NB4 (cell line): ENCODE results near the gene GNAI1.

Experiments
- CTCF ChIP-seq: IDR thresholded peaks from one replicate; pipeline ENCODE4 v1.5.1; 2012; ENCODE audit warnings: low read depth, low read length
- MYC ChIP-seq: IDR thresholded peaks from 2 replicates; pipeline ENCODE4 v1.6.1; 2011; ENCODE audit warnings: low read depth, low read length
- POLR2A ChIP-seq: IDR thresholded peaks from 2 replicates; pipeline ENCODE4 v1.6.1; 2011; ENCODE audit warnings: mild to moderate bottlenecking; ENCODE audit not compliant: insufficient read length; ENCODE audit errors: extremely low read depth
- TF ChIP-seq, protein P1 (sequence below): IDR thresholded peaks from 2 replicates; pipeline ENCODE4 v1.6.1; 2011; ENCODE audit warnings: low read depth, low read length

DNA sequence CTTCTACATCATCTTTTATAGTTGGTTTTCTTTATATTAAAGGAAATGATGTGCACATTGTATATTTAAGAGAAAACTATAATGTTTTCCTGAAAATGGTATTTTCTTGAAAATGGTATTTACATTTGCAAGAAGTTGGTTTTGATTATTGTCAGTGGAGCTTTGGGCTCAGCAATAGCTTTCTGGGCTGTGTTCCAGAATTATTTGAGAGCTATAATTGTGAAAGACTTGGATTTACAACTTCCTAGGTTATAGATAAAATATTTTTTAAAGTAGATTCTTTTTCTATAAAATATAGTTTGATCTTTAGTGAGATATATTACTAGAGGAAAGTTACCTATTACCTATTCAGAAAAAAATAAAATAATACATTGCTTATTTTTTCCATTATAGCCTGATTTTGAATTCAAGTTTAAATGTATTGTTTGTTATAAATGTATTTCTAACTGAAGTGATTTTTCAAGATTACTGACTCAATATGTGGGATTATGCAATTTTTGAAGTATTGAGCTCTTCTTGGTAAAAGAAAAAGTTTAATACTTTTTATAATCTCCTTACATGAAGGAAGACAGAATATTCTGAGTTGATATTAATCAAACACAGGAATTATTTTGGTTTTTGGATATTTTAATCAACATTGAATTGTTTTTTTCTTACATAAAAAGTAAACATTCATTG lies 20.2 kb downstream of the GNAI1 start:
- no peak for TF ChIP-seq CTCF
- TF ChIP-seq POLR2A: no peak
- TF ChIP-seq MYC: no peak
- TF ChIP-seq, protein P1, sequence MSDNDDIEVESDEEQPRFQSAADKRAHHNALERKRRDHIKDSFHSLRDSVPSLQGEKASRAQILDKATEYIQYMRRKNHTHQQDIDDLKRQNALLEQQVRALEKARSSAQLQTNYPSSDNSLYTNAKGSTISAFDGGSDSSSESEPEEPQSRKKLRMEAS: no peak
